ENCODE results near the gene DISP3.

- no peak for TF ChIP-seq GATA2 (IDR thresholded peaks at IDR 0.05; ENCODE audit: low read depth, low read length)
- no peak for TF ChIP-seq GATA3 (IDR thresholded peaks at IDR 0.05; ENCODE audit: low read depth, low read length)
Observed at GRCh38 chr1:11468878-11469277, 10.1 kb upstream of the DISP3 start.

All from SH-SY5Y (cell line).